Placental epithelial cell (primary cell): ENCODE data around the gene ZIK1. TPM values are rescaled to one million over a fixed set of nuclear protein-coding genes. Genes with fewer than 3 reads are reported as not detected.

Experiments
- total RNA-seq: library from RNA; depleted of rRNA; stranded (reverse); fragments of >200 nt; gene quantifications from 2 replicates; pipeline ENCODE4 v1.2.3, GENCODE V29; 2012

ZIK1 gene
- total RNA-seq, result 9.9 and 13.3 TPM in 2 replicates

DNA sequence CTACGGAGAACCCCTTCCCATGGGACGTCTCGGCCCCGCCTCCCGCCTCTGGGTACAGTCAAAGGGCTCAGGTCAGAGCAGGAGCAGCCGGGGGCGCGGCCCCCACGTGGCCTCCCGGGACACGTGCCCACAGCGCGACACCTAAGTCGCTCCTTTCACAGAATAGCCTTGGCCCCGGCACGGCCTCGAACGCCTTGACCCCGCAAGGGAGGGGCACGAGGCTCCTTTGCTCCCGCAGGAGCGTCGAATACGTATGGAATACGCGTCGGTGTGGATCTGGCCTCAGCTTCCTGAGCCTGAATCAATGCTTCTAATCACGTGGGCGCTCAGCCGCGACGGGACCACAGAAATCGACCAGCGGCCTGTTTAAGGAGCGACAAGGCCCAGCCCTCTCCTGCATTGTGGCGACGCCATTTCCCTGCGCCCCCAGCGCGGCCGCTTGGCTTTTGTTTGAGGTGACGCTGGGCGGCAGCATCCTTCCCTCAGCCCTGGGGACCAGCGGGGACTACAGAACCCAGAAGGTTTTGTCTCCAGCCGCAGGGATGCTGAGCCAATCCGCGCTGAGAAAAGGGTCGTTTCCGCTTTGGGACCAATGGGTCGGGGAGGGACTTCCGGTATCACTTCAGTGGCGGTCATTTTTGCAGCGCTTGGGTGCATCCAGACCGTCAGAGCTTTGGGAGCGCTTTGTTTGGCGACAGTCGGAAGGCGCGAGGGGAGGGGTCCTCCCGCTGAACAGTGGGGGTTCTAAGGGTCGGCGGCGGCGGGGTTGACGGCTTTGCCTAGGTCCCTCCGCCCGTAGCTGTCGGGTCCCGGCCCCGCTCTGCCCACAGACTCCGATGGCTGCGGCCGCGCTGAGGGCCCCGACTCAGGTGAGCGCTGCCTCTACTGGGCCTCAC, at the start of gene ZIK1:
ZIK1 (plus strand) TSS at position 625 of the 896 bp plus-strand sequence; CDS start at position 837, 212 bp downstream.

DNA sequence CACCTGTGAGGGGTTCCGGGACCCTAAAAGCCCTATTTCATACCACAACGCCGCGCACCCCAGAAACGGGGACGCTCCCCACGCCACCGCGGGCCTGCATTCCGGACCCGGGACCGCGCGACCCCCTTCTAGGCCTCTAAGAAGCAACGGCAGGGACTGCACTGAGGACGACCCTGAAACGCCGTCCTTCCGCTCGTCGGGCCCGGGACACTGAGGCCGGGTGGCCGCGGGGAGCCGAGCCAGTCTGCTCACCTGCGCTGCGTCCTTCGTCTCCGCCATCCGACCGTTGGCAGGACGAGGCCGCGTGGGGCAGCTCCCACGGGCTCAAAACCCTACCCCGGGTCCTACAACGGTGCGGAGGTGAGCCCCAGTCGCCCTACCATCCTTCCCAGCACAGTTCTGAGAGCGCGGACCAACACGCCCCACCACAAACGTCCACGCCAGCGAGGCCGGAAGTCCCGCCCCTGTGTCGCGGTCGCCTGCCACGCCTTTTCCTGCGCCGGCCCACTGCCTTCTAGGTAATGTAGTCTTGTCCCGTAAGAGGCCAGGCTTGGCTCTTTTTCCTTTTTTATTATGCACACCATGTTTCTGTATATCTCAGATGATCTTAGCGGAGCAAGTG, 24.4 kb upstream of the ZIK1 start, which contains the start of gene ZNF550:
ZNF550 (minus strand) TSS at position 460 of the 622 bp plus-strand sequence; CDS start at position 279, 181 bp downstream.

DNA sequence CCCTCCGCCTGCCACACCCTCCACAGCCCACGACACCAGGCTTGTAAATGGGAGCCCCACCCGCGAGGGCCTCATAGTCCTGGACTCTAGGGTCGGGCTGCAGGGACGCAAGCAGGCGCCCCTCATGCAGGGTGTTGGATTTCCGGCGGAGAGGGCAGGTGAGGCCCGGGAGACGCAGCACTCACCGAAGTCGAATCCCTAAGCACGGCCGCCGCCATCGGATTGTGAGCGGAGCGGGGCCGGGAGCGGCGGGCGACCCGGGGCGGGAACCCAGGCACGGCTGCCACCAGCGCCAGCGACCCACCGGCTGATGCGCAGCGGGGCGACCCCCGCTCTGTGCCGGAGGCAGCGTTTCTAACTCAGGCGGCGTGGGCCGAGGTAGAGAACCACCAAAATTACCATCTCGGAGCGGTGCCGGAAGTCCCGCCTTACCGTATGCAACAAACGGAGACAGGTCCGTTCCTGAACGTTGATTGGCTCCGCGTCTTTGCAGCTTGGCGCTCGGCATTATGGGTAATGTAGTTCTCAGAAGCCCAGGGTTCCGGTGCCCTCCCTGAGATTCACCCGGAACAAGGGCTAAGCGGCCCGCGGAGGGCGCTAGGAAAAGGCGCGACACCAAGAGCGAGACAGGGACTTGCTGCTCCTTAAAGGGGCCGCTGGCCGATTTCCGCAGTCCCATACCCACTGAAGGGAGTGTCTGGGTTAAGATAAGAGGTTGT, 5.3 kb upstream of the ZIK1 start, which contains the start of gene ZNF416:
ZNF416 (minus strand) TSS at position 425 of the 719 bp plus-strand sequence; CDS start at position 218, 207 bp downstream.

DNA sequence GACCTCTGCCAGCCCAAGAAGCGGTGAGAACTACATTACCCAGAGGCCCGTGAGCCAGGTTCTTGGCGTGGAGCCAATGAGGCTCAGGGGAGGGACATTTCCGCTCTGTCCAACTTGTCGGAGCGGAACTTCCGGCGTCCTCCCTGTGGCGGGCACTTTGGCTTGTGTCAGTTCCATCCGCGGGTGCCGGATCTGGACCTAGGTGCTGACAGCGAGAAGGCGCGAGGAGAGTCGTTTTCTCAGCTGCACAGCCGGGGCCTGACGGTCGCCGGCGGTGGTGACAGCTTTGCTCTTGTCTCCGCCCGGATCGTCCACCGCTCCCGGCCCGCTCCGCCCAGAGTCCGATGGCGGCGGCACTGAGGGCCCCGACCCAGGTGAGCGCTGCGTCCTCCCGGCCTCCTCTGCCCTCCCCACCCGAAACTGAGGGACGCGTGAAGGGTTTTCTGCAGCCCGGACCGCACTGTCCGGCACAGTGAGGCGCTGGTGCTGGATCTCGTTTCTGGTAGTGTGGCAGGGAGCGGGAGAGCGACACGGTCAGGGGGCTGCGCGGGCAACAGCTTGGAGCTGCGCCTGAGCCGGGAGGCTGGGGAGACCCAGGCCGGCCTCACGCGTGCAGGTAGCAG, 15.9 kb downstream of the ZIK1 start, which contains the start of gene ZNF530:
ZNF530 (plus strand) TSS at position 125 of the 623 bp plus-strand sequence. CDS start 4,461 bp downstream, outside the sequence.

DNA sequence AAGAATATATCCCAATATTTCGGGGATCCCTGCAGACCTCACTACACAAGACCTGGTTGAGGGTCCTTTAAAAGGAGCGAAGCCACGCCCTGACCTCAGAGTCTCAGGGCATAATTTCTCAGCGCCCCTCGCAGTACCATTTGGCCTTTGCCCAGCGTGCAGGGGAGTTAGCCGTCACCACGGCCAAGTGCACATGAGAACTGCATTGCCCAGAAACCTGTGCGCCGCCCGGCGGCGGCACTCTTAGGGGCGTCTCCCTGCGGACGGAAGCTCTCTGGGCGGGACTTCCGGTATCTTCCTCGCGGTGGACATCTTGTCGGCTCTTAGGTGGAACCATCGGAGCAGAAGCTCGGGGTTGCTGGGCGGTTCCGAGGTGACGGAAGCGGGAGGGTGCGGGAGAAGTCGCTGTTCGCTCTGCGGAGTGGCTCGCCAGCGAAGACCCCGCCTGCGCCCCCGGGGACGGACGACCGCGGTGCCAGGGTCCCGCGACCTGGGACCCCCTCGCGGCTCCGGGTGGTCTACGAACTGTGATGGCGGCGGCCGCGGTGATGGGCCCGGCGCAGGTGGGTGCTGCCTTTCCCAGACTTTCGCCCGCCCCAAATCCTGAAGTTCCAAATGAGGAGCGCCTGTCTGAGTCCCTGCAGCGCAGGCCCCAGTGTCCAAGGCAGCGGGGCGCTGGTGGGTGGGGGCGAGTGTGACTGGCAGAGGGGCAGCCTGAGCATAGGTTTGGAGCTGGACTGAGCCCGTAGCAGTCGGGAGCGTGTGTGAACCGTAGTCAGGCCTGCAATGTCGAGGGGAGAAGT, 30.2 kb downstream of the ZIK1 start, which contains the start of gene ZNF134:
ZNF134 (plus strand) TSS at position 302 of the 803 bp plus-strand sequence. CDS start 5,227 bp downstream, outside the sequence.

DNA sequence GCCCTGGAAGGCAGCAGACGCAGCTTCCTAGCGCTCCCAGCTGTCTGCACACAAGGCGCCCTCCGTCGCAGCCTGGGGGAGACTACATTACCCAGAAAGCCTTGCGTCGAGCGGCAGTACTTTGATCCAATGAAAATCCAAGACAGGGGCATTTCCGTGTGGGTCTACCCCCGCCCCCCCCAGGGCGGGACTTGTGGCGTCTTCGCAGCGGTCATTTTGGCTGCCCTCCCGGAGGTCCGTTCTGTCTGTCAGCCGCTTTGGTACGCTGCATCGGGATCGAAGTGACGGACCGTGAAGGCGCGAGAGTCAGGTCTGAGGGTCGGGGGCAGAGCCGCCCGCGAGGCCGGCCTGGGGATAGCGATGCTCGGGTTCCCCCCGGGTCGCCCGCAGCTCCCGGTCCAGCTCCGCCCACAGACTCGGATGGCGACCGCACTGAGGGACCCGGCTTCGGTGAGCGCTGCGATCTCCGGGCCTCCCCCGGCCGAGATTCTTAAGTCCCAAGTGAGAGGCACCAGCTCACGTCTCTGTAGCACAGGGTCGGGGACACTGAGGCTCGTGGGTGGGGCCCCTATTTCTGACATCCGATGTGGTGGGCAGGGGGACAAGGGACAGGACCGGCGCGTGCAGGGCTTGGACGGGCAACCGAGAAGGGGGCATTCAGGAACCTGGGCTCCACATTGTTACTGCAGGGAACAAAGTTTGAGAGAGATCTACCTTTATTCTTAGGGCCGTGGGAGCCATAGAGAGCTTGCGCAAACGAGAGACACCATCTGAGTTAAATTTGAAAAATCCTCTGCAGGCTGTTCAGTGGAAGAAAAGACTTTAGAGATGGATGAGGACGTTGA, 49.3 kb downstream of the ZIK1 start, which contains the start of gene ZNF211:
ZNF211 (plus strand) TSS at position 182 of the 845 bp plus-strand sequence; CDS start at position 361, 179 bp downstream.

Other genes with a start within 250 kb of the ZIK1 start
- 12.6 TPM in 2 replicates for gene ZNF304, start 232.9 kb upstream of the ZIK1 start, total RNA-seq
- 13.0 and 15.3 TPM in 2 replicates for gene TRAPPC2B, start 220.6 kb upstream of the ZIK1 start, total RNA-seq
- gene ZNF547, start 220.6 kb upstream of the ZIK1 start, total RNA-seq, result 3.9 and 4.6 TPM in 2 replicates
- gene ZNF548, start 194.3 kb upstream of the ZIK1 start, total RNA-seq, result 22.7 and 29.4 TPM in 2 replicates
- 12.9 and 16.9 TPM in 2 replicates for gene ZNF17, start 173.0 kb upstream of the ZIK1 start, total RNA-seq
- 14.1 and 16.5 TPM in 2 replicates for gene ZNF749, start 148.8 kb upstream of the ZIK1 start, total RNA-seq
- 0.11 and 0.39 TPM in 2 replicates for gene VN1R1, start 127.0 kb upstream of the ZIK1 start, total RNA-seq
- 21.9 and 22.0 TPM in 2 replicates for gene ZNF772, start 106.6 kb upstream of the ZIK1 start, total RNA-seq
- 7.8 and 10.6 TPM in 2 replicates for gene ZNF419, start 96.4 kb upstream of the ZIK1 start, total RNA-seq
- 10.8 and 18.8 TPM in 2 replicates for gene ZNF773, start 84.2 kb upstream of the ZIK1 start, total RNA-seq
- gene ZNF549, start 56.8 kb upstream of the ZIK1 start, total RNA-seq, result 5.3 and 5.9 TPM in 2 replicates
- 10.2 and 13.0 TPM in 2 replicates for gene ZNF550, start 24.3 kb upstream of the ZIK1 start, total RNA-seq
- gene ZNF416, start 5.2 kb upstream of the ZIK1 start, total RNA-seq, result 7.5 and 8.0 TPM in 2 replicates
- 3.7 and 6.7 TPM in 2 replicates for gene ZNF530, start 15.7 kb downstream of the ZIK1 start, total RNA-seq
- gene ZNF134, start 30.1 kb downstream of the ZIK1 start, total RNA-seq, result 23.9 and 26.6 TPM in 2 replicates
- 19.1 and 21.2 TPM in 2 replicates for gene ZNF211, start 49.0 kb downstream of the ZIK1 start, total RNA-seq
- 0.22 and 0.39 TPM in 2 replicates for gene ZSCAN4, start 84.8 kb downstream of the ZIK1 start, total RNA-seq
- gene ZNF551, start 97.8 kb downstream of the ZIK1 start, total RNA-seq, result 12.5 and 13.0 TPM in 2 replicates
- 5.1 and 14.9 TPM in 2 replicates for gene ZNF154, start 125.1 kb downstream of the ZIK1 start, total RNA-seq
- 12.5 and 12.6 TPM in 2 replicates for gene ZNF671, start 143.5 kb downstream of the ZIK1 start, total RNA-seq
- gene ZNF776, start 162.7 kb downstream of the ZIK1 start, total RNA-seq, result 20.5 and 22.4 TPM in 2 replicates
- gene ZNF586, start 185.5 kb downstream of the ZIK1 start, total RNA-seq, result 17.0 and 22.4 TPM in 2 replicates
- 9.0 and 22.1 TPM in 2 replicates for gene ZNF552, start 230.8 kb downstream of the ZIK1 start, total RNA-seq
- 20.9 and 25.1 TPM in 2 replicates for gene ZNF587B, start 246.2 kb downstream of the ZIK1 start, total RNA-seq